Right lobe of liver (tissue), 6 donors: ENCODE measurements around the gene ZC3H12C. TPM values are rescaled to one million over a fixed set of nuclear protein-coding genes. Genes with fewer than 3 reads are reported as not detected.

Source experiments
- ATAC-seq, 4 donors: fragments of 200-7000 bp; cut with Tn5 transposase; one replicate each; pipeline ENCODE4 v1.9.1; 2020; ENCODE audit warnings: mild to moderate bottlenecking in 4 of 4, moderate library complexity in 4 of 4
- DNase-seq, 3 donors: peaks; one replicate each; pipeline ENCODE4 v3.0.0-alpha.2; 2020
- H3K27ac ChIP-seq, 3 donors: fragments of 200-600 bp; one replicate each; pipeline ENCODE4 v1.8.0; 2022
- H3K27me3 ChIP-seq, 2 donors: fragments of 200-600 bp; one replicate each; pipeline ENCODE4 v1.8.0; 2022
- H3K36me3 ChIP-seq, 4 donors: fragments of 200-600 bp; sonication (generic) in 1 of 4; one replicate each; pipeline versions ENCODE4 v1.5.1 to v1.8.0; 2017 to 2022; ENCODE audit warnings: control low read depth in 1 of 4
- H3K4me1 ChIP-seq, 4 donors: fragments of 200-600 bp; sonication (generic) in 1 of 4; one replicate each; pipeline versions ENCODE4 v1.5.1 to v1.8.0; 2017 to 2022; ENCODE audit warnings: control low read depth in 1 of 4
- H3K4me3 ChIP-seq, 3 donors: fragments of 200-600 bp; one replicate each; pipeline ENCODE4 v1.8.0; 2022
- H3K9me3 ChIP-seq, 4 donors: fragments of 200-600 bp; sonication (generic) in 1 of 4; one replicate each; pipeline versions ENCODE4 v1.5.1 to v1.8.0; 2017 to 2022; ENCODE audit warnings: control low read depth in 1 of 4
- POLR2A ChIP-seq: fragments of 450-650 bp; IDR thresholded peaks from one replicate; pipeline ENCODE4 v1.6.1; 2017; ENCODE audit warnings: antibody characterized with exemption, mild to moderate bottlenecking
- WGBS: methylation state at CpG from one replicate; pipeline ENCODE4 v1.1.6; 2018; ENCODE audit warnings: low coverage, low lambda C conversion rate; ENCODE audit not compliant: insufficient coverage; ENCODE audit errors: missing lambda C conversion rate; 5-methylcytosine and 5-hydroxymethylcytosine counted together
- intact Hi-C, 2 donors: fragments of 100-400 bp; cut with DNase I; formaldehyde crosslinking; loops; one replicate each; pipeline versions ENCODE4 v1.11.2 to v1.14.1; 2022
- total RNA-seq, 6 experiments: library from RNA; depleted of rRNA in 2 of 6; stranded (reverse); fragments of >200 nt in 2 of 6; fragmentation: NEBNext Ultra II Directional in 3 of 6; extraction: Animal tissue kit (Norgen Biotek cat#: 25700) in 3 of 6; gene quantifications; one replicate each; pipeline versions ENCODE4 v1.1.0 to v1.2.4, GENCODE V29; 2016 to 2023
- TF ChIP-seq, protein P1 (sequence below), 4 donors: fragments of 200-600 bp in 3 of 4; fragments of 450-650 bp in 1 of 4; IDR thresholded peaks; one replicate each; pipeline versions ENCODE4 v1.5.1 to v1.8.0; 2016 to 2022; ENCODE audit warnings: antibody characterized with exemption in 4 of 4, mild to moderate bottlenecking in 2 of 4
- donor health status: DM: no; HTN: yes; CAD: no.
- donor health status: DM: no; HTN: no; CAD: no.
- donor health status: DM: no; HTN: no; CAD: no.
- donor health status: DM: no; HTN: yes; CAD: no.
- donor health status: DM: no; HTN: yes; CAD: no.

The ZC3H12C gene
- total RNA-seq, 6 experiments from 2014 or later, result 4.0 to 7.9 (median 4.8) TPM

DNA sequence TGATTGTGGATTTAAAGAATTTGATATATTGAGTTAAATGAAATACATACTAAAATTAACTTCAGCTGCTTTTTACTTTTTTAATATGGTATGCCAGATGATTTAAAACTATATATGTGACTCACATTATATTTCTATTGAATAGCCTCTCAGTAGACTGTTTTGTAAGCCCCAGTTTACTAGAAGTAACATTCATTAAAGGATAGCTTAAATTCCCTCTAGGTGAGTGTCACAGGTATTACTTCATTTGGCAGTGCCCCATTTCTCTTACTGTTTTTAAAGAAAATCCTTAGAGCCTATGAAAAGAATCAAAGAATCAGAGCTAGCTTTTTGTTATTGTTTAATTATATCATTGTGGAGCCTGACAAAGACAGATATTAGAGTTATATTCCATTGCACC, 48.6 kb downstream of the ZC3H12C start:
- Histone ChIP-seq H3K9me3 (no peaks in the 10 kb centered on the region), H3K27me3 (no peaks in the 10 kb centered on the region), H3K27ac (no peak overlapping the region), H3K36me3 (no peaks in the 10 kb centered on the region), H3K4me3 (no peak overlapping the region), H3K4me1 (no peaks in the 10 kb centered on the region)
- TF ChIP-seq, protein P1, sequence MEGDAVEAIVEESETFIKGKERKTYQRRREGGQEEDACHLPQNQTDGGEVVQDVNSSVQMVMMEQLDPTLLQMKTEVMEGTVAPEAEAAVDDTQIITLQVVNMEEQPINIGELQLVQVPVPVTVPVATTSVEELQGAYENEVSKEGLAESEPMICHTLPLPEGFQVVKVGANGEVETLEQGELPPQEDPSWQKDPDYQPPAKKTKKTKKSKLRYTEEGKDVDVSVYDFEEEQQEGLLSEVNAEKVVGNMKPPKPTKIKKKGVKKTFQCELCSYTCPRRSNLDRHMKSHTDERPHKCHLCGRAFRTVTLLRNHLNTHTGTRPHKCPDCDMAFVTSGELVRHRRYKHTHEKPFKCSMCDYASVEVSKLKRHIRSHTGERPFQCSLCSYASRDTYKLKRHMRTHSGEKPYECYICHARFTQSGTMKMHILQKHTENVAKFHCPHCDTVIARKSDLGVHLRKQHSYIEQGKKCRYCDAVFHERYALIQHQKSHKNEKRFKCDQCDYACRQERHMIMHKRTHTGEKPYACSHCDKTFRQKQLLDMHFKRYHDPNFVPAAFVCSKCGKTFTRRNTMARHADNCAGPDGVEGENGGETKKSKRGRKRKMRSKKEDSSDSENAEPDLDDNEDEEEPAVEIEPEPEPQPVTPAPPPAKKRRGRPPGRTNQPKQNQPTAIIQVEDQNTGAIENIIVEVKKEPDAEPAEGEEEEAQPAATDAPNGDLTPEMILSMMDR (IDR thresholded peaks at IDR 0.05), result no peak
- no peak for TF ChIP-seq POLR2A
- intact Hi-C loops, result no loop called here
- ATAC-seq, result no peak
- no peak for DNase-seq

DNA sequence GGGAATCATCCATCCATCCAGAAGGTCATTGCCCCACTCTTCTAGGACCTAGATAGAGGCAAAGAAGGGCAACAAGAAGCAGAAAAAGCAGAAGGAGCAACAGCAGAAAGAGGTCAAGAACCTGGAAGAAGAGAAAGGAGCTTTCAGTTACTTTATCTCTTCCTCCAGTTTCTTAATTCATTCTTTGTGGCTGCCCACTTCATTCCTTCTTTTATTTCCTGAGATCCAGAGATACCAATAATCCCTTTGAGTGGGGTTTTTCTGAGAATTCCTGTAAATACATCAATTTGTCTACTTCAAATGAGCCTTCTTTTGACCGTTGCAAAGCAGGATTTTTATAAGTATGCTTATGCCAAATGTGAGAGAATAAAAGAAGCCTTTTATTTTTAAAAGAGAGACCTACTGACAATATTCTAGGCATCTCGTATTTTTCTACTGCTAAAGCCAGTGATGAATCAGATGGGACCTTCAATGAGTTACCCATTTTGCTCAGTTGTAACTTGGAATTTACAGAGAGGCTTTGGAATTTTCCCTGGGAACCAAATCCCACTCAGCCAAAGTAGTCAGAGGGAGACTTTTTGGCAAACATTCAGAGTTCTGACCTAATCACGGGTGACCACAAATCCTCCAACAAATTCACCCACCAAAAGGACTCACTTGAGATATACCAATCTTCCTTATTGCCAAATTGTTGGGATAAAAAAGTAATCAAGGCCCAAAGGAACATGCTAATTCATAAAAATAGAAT, 54.9 kb downstream of the ZC3H12C start:
- no peak for TF ChIP-seq POLR2A
- TF ChIP-seq, protein P1 (IDR thresholded peaks at IDR 0.05), result no peak
- intact Hi-C loops, result no loop called here
- Histone ChIP-seq H3K27me3 (no peaks in the 10 kb centered on the region), H3K27ac (no peak overlapping the region), H3K4me1 (peaks cover 0 to 3% (median 0%) of the 10 kb centered on the region in 4 donors), H3K9me3 (no peaks in the 10 kb centered on the region), H3K36me3 (no peaks in the 10 kb centered on the region), H3K4me3 (no peak overlapping the region)
- DNase-seq (no peak), ATAC-seq (no peak)
- 50% methylated on average over 3 of the region's 3 CpGs for WGBS

DNA sequence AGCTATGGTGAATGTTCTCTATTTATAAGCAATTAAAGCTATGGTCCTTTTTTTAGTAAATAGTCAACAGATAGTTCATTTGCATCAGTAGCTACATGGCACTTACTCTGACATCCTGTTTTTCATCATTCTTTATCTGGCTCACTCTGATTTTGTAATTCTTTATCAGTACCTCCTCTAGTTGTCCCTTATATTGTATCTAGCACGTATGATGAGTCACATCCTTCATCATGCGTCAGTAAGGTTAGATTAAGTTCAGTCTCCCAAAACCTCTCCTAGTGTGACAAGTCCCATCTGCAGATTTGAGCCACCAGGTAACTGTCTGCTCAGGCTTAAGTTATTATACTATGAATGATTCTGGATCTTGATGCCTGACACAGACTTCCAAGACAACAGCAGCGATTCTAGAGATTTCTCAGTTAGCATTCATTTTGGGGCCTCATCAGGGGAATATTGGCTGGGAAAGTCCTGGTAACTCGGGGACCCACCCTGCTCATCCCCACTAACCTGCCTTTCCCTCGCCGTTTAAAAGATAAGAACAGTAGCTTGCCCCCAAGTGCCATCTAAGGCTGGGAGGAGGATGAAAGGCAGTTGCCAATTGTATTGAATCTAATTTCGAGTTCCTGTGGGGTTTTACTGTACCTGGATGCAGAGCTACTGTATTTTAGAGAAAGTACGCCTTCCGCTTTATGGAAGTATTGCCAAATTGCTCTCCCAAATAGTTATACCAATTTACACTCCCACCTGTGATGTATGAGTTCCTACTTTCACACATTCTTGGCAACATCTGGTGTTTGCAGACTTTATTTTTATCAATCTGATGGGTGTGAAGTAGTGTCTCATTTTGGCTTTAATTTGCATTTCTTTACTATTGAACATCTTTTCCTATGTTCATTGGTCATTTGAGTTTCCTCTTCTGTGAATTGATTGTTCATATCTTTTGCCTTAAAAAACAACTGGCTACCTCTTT, 55.9 kb downstream of the ZC3H12C start:
- Histone ChIP-seq H3K4me3 (no peak overlapping the region), H3K36me3 (no peaks in the 10 kb centered on the region), H3K9me3 (no peaks in the 10 kb centered on the region), H3K4me1 (peaks cover 0 to 10% (median 0%) of the 10 kb centered on the region in 4 donors), H3K27ac (no peak overlapping the region), H3K27me3 (no peaks in the 10 kb centered on the region)
- 71% methylated on average over 9 of the region's 9 CpGs for WGBS
- ATAC-seq (peak; percentile 40 to 91 (median 66)), DNase-seq (no peak)
- no peak for TF ChIP-seq POLR2A
- TF ChIP-seq, protein P1 (IDR thresholded peaks at IDR 0.05), result no peak
- intact Hi-C loops, result no loop called here

DNA sequence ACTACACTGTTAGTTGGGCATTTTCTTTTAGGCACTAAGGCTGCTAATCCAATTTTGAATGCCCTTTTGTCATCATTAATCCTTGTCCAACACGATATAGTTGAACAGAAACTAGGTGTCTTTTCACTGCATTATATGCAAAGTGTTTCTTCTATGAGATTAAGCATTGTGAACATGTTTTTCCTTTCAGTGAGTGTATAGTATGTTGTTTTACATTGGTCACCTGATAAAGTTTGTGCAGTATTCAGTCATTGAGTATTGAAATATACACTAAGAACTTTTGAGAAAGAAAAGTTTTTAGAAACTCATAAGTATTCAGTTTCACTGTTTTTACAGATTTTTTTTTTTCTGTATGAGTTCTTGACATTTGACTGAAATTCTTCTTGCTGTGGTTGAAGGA, 59.0 kb downstream of the ZC3H12C start:
- TF ChIP-seq, protein P1 (IDR thresholded peaks at IDR 0.05), result no peak
- no peak for TF ChIP-seq POLR2A
- DNase-seq, result no peak
- no peaks in the 10 kb centered on the region for H3K9me3 ChIP-seq
- no peak overlapping the region for H3K4me3 ChIP-seq
- WGBS, result 56% methylated on average over 1 of the region's 1 CpG
- intact Hi-C loops, result no loop called here
- no peaks in the 10 kb centered on the region for H3K27me3 ChIP-seq
- no peak overlapping the region for H3K27ac ChIP-seq
- no peaks in the 10 kb centered on the region for H3K36me3 ChIP-seq
- H3K4me1 ChIP-seq, result peaks cover 0 to 15% (median 0%) of the 10 kb centered on the region in 4 donors
- no peak for ATAC-seq
